ENCODE data around the gene FAM222A.

The FAM222A gene

DNA sequence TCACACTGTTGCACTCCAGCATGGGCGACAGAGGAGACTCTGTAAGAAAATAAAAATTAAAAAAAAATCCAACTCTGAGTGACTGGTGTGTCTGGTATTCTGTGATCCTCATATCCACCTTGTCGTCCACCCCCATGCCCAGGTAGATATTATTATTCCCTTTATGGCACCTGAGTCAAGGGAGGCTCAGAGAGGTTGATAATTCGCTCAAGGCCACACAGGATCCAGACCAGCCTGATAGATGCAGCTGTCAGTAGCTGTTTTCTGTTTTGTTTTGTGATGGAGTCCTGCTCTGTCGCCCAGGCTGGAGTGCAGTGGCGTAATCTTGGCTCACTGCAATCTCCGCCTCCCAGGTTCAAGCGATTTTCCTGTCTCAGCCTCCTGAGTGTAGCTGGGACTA is 14.8 kb upstream of the FAM222A start:
- H3K36me3 ChIP-seq, result no peaks in the 10 kb centered on the region
- no peak overlapping the region for H3K27ac ChIP-seq
- no peaks in the 10 kb centered on the region for H3K27me3 ChIP-seq (ENCODE audit: insufficient read depth, low read depth, severe bottlenecking)
- TF ChIP-seq, protein P1, sequence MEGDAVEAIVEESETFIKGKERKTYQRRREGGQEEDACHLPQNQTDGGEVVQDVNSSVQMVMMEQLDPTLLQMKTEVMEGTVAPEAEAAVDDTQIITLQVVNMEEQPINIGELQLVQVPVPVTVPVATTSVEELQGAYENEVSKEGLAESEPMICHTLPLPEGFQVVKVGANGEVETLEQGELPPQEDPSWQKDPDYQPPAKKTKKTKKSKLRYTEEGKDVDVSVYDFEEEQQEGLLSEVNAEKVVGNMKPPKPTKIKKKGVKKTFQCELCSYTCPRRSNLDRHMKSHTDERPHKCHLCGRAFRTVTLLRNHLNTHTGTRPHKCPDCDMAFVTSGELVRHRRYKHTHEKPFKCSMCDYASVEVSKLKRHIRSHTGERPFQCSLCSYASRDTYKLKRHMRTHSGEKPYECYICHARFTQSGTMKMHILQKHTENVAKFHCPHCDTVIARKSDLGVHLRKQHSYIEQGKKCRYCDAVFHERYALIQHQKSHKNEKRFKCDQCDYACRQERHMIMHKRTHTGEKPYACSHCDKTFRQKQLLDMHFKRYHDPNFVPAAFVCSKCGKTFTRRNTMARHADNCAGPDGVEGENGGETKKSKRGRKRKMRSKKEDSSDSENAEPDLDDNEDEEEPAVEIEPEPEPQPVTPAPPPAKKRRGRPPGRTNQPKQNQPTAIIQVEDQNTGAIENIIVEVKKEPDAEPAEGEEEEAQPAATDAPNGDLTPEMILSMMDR (IDR thresholded peaks at IDR 0.05; ENCODE audit: low read depth, low read length), result no peak
- no peaks in the 10 kb centered on the region for H3K9me3 ChIP-seq (ENCODE audit: severe bottlenecking)
- H3K4me3 ChIP-seq (ENCODE audit: low read depth, low read length), result no peak overlapping the region
- DNase-seq, result no peak

DNA sequence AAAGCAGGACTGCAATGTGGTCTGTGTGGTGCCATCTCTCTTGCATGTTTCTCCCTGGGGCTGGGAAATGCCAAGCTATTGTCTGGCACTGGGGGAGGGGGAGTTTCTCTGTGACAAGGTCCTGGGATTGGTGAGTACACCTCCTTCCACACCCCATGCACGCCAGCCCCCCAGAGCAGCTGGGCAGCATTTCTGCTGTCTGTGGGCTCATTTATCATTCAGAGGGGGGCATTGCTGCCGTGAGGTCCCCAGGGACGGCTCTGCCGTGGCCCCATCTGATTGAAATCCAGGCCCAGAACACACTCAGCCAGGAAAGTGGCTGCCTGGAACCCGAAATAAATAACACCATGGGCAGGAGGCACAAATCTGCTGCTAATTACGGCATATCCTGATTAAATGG is 12.6 kb upstream of the FAM222A start:
- TF ChIP-seq, protein P1 (IDR thresholded peaks at IDR 0.05; ENCODE audit: low read depth, low read length), result no peak
- Histone ChIP-seq H3K27me3 (ENCODE audit: insufficient read depth, low read depth, severe bottlenecking) (no peaks in the 10 kb centered on the region), H3K4me3 (ENCODE audit: low read depth, low read length) (no peak overlapping the region), H3K27ac (no peak overlapping the region), H3K9me3 (ENCODE audit: severe bottlenecking) (no peaks in the 10 kb centered on the region), H3K36me3 (no peaks in the 10 kb centered on the region)
- DNase-seq, result no peak

DNA sequence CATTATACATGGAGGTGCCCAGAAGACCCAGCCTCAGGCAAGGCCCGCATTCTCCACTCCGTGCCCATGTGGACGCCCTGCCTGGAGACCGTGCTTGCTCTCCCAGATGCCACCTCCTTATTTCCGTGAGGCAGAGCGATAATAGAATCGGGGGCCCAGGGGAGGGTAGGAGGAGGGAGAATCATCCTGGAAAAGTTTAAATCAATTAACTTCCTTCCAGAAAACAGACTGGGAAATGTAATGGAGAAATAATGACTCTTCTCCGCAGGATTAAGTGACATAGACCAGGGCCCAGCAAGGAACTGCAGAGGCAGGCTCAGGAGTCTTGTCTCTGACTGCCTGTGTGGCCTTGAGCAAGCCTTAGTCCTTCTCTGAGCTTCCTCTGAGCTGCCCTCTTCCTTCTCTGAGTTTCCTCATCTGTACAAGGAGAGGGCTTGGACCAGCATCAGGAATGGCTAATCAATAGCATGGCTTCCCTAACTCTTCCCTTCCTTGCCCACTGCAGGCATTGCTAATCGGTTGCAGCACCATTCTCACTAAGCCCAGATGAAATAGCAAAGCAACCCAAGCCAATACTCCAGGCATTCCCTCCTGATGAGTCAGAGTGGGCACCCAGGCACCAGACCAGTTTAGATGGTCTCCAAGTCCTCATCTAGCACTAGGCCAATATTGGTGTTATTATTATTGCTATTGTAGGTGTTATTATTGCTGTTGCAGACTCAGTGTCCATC is 11.3 kb upstream of the FAM222A start:
- TF ChIP-seq, protein P1 (IDR thresholded peaks at IDR 0.05; ENCODE audit: low read depth, low read length), result no peak
- Histone ChIP-seq H3K36me3 (no peaks in the 10 kb centered on the region), H3K9me3 (ENCODE audit: severe bottlenecking) (no peaks in the 10 kb centered on the region), H3K27ac (no peak overlapping the region), H3K4me3 (ENCODE audit: low read depth, low read length) (no peak overlapping the region), H3K27me3 (ENCODE audit: insufficient read depth, low read depth, severe bottlenecking) (no peaks in the 10 kb centered on the region)
- no peak for DNase-seq

DNA sequence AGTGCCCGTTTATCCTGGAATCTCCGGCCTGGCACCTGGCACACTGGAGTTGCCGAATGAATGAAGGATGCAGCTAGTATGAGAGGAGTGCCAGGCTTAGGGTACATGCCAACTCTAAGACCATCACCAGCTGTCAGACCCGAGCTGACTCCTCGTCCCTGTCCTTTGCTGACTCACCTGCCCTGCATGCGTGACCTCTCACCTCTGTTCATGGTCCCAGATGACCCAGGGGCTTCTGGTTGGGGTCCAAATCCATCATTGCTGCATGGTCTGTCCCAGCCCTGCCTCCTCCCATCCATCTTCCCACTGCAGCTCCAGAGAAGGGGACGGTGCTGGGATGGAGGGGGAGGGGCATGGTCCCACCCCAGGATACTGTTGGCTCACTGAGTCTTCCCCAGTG is 9.9 kb upstream of the FAM222A start:
- DNase-seq, result no peak
- H3K4me3 ChIP-seq (ENCODE audit: low read depth, low read length), result no peak overlapping the region
- TF ChIP-seq, protein P1 (IDR thresholded peaks at IDR 0.05; ENCODE audit: low read depth, low read length), result no peak

DNA sequence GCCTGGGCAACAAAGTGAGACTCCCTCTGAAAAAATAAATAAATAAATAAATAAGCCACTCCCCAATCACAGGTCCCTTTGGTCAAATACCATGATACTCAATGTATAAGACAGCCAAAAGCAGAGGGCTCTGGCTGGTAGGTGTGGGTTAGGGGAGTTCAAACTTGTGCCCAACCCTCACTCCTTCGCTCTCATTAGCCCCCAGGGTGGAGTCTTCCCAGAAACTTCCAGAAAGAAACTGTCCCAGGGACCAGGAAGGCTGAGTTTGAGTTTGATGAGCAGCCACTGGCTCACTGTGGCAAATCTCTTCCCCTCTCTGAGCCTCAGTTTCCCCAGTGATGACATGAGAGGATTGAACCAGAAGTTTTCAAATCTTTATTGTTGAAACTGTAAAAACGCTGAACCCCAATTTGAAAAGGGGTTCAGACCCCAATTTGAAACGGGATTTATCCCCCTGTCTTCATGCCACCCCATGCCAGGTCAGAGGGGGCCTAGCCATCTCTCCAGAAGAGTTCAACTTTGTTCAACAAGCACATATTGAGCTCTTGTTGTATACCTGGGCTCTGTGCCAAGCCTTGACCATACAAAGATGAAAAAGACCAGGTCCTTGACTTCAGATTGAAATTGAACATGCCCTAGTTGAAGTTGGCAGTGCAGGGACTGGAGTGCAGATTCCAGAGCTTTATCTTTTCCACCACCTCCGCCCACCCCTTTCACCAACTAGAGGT is 9.1 kb upstream of the FAM222A start:
- TF ChIP-seq, protein P1 (IDR thresholded peaks at IDR 0.05; ENCODE audit: low read depth, low read length), result no peak
- Histone ChIP-seq H3K27me3 (ENCODE audit: insufficient read depth, low read depth, severe bottlenecking) (no peaks in the 10 kb centered on the region), H3K27ac (no peak overlapping the region), H3K36me3 (no peaks in the 10 kb centered on the region), H3K9me3 (ENCODE audit: severe bottlenecking) (no peaks in the 10 kb centered on the region), H3K4me3 (ENCODE audit: low read depth, low read length) (no peak overlapping the region)
- no peak for DNase-seq

More for the DNA sequence above, 9.9 kb upstream of the FAM222A start:
- H3K27ac ChIP-seq, result no peak overlapping the region
- H3K36me3 ChIP-seq, result no peaks in the 10 kb centered on the region
- H3K9me3 ChIP-seq (ENCODE audit: severe bottlenecking), result no peaks in the 10 kb centered on the region
- no peaks in the 10 kb centered on the region for H3K27me3 ChIP-seq (ENCODE audit: insufficient read depth, low read depth, severe bottlenecking)
